Stimulated activated CD4-positive, alpha-beta T cell treated with anti-CD3 and anti-CD28 coated beads, Interleukin-12 subunit alpha, Interleukin-12 subunit beta, amount 100 ng/mL, for 24 hours (primary cell): Measurements from ENCODE around the gene TSPAN14.
A peak's percentile ranks its signal among the peaks of the same experiment; 100 is the strongest.

Experiments used
- DNase-seq, 2 experiments: peaks; one replicate each; pipeline ENCODE4 v3.0.0-alpha.2; 2020; ENCODE audit warnings: low read depth in 2 of 2

TSPAN14 gene

GRCh38 chr10:80487791-80488538, 33.9 kb downstream of the TSPAN14 start:
- no peak for DNase-seq

GRCh38 chr10:80488539-80489066, 34.5 kb downstream of the TSPAN14 start:
- no peak for DNase-seq

GRCh38 chr10:80489371-80490112, 35.4 kb downstream of the TSPAN14 start:
- DNase-seq, result no peak

- no peak for DNase-seq
Measured at GRCh38 chr10:80491251-80492102, 37.4 kb downstream of the TSPAN14 start.

- DNase-seq, result no peak
Measured at GRCh38 chr10:80492848-80493521, 38.9 kb downstream of the TSPAN14 start.

- no peak for DNase-seq
Measured at GRCh38 chr10:80493522-80494051, 39.5 kb downstream of the TSPAN14 start.

GRCh38 chr10:80496555-80497172, 42.6 kb downstream of the TSPAN14 start:
- DNase-seq, result no peak

- no peak for DNase-seq
Measured at GRCh38 chr10:80497187-80498077, 43.3 kb downstream of the TSPAN14 start.

GRCh38 chr10:80498078-80498832, 44.1 kb downstream of the TSPAN14 start:
- DNase-seq, result no peak

GRCh38 chr10:80498833-80499741, 45.0 kb downstream of the TSPAN14 start:
- DNase-seq, result peak; percentile 43 to 69

- DNase-seq, result peak in 1 of 2 experiments; percentile 45
Measured at GRCh38 chr10:80500572-80501380, 46.7 kb downstream of the TSPAN14 start.

- no peak for DNase-seq
Measured at GRCh38 chr10:80501381-80501912, 47.3 kb downstream of the TSPAN14 start.

GRCh38 chr10:80501913-80502521, 47.9 kb downstream of the TSPAN14 start:
- no peak for DNase-seq

GRCh38 chr10:80502621-80503583, 48.8 kb downstream of the TSPAN14 start:
- no peak for DNase-seq

GRCh38 chr10:80503584-80504157, 49.6 kb downstream of the TSPAN14 start:
- no peak for DNase-seq
